HG03103 (cell line): ENCODE results near the gene MYH9.
"Not testable (repeated sequence)": the region's sequence is repeated elsewhere in the genome, so short reads cannot be mapped to it uniquely, and the experiment has no call there.

Experiments used
- ATAC-seq: cut with Tn5 transposase; IDR thresholded peaks from one replicate; pipeline ENCODE4 v1.9.1; 2021; ENCODE audit warnings: low read depth; ENCODE audit not compliant: unreplicated experiment

Gene MYH9

DNA sequence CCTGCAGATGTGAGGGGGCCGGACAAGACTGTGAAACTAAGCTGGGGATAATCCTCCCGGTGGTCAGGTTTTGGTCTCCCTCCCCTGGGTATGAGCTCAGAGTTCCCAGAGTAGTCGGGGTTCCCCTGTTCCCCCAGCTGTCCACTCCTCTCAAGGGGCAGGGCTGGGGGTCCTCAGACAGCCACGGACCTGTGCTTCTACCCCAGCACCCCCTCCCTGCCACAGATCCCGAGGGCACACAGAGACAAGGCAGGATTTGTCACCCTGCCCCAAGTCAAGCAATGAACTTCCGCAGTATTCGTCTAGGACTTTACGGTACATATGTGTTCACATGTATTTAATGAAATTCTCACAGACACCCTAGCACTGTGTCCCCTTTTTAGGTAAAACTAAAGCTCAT, 89.6 kb downstream of the MYH9 start:
- no peak for ATAC-seq

DNA sequence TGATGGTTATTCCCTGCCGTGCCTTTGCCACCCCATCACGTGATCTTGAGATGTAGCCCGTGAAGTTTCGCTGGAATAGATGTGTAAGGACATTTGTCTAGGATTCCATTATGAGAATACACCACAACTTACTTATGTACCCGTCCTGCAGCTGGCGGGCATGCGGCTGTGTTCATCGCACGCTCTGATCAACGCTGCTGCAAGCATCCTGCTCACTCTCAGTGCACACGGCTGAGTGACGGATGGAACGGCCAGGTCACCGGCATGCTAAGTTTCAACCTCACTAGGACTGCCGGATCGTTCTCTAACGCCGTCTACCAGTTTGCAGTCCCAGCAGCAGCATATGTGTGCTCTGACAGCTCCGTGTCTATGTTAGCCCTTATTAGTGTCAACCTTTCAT, 90.2 kb downstream of the MYH9 start:
- ATAC-seq: no peak

DNA sequence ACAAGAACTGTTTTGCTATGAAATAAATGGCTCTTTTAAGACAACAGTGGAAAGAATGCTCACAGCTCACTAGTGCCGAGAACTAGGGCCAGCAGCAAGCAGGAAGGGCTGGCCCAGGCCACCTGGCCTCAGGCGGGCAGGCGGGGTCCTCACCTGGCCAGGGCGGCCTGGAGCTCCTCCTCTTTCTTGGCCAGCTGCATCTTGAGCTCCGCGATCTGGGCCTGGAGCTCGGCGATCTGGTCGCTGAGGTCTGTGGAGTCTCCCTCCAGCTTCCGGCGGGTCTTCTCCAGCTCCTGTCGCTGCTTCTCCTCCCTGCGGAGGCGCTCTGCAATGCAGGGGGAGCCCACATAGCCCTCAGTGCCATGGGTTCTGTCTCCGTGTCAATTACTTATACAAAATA, 91.1 kb downstream of the MYH9 start:
- no peak for ATAC-seq

DNA sequence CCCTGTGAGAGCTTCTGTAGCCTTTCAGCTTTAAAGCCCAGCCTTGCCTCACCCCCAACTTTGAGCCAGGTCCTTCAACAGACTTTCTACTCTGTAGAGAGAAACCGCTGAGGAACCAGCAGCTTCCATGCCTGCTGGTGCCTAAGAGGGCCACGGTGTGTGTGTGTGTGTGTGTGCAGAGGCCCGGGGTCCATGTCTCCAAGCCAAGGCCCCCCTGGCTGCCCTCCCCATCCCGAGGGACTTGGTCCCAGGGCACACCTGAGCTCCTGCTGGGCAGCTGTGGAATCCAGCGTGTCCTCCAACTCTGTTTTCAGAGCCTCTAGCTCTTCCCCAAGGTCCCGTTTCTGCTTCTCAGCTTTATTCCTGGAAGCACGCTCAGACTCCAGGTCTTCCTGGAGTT, 92.5 kb downstream of the MYH9 start:
- no peak for ATAC-seq

- ATAC-seq: no peak
Observed at GRCh38 chr22:36294801-36295200, 93.0 kb downstream of the MYH9 start.

GRCh38 chr22:36294293-36294620, 93.5 kb downstream of the MYH9 start:
- ATAC-seq: no peak

GRCh38 chr22:36293606-36294292, 94.0 kb downstream of the MYH9 start:
- no peak for ATAC-seq

DNA sequence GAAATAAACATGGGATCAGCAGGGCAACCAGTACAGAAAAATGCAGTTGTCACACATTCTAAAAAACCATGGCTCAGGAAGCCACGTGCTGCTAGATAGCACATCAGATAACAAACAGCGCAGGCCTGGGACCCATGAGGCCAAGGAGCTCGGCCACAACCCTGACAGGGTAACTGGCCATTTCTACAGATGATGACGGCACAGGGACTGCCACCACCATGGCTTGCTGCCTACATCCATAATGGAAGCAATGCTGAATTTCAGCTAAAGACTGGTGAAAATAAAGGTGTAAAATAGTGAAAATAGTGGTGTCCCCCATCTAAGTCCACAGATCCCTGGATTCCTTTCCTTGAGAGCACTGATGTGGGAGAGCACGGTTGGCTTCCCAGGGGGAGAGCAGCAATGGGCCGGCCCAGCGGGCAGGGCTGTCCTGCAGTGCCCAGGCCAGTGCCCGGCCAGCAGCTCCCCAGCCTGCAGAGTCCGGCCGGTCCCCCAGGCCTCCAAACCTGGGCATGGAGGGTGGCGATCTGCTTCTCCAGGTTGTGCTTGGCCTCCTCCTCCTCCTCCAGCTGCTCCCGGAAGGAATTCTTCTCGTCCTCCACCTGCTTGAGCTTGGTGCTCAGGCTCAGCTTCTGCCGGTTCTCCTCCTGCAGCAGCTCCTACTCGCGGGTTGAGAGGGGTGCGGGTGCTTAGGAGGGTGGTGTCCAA, 94.8 kb downstream of the MYH9 start:
- no peak for ATAC-seq

GRCh38 chr22:36291831-36292740, 95.7 kb downstream of the MYH9 start:
- ATAC-seq: no peak

DNA sequence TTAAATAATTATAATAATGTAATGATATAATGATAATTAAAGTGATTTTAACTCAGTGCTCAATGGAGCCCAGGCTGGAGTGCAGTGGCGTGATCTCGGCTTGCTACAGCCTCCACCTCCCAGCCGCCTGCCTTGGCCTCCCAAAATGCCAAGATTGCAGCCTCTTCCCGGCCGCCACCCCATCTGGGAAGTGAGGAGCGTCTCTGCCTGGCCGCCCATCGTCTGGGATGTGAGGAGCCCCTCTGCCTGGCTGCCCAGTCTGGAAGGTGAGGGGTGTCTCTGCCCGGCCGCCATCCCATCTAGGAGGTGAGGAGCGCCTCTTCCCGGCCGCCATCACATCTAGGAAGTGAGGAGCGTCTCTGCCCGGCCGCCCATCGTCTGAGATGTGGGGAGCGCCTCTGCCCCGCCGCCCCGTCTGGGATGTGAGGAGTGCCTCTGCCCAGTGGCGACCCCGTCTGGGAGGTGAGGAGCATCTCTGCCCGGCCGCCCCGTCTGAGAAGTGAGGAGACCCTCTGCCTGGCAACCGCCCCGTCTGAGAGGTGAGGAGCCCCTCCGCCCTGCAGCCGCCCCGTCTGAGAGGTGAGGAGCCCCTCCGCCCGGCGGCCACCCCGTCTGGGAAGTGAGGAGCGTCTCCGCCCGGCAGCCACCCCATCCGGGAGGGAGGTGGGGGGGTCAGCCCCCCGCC, 97.2 kb downstream of the MYH9 start:
- not testable (repeated sequence) for ATAC-seq

GRCh38 chr22:36289948-36290371, 97.8 kb downstream of the MYH9 start:
- ATAC-seq: not testable (repeated sequence)

DNA sequence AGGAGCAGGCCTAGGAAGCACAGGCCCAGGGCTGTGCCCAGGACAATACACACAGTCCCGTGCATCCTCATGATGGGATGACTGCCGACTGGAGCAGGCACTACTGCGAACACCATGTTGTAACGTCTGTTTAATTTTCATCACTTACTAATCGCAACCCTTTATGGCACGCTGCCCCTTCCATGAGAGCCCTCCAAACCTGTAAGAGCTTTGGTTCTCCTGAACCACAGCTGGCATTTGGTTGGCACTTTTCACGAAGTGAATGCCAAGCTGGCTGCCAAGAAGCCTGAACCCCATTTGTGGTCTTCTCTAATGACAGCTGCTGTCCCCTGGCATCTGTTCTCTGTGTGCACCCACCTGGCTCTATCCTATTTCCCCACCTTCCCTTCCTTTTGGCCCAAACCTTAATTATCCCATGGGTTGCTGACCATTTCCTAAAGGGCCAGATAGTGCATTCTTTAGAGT, 98.3 kb downstream of the MYH9 start:
- no peak for ATAC-seq

- ATAC-seq: no peak
Observed at GRCh38 chr22:36288571-36289405, 99.0 kb downstream of the MYH9 start.

DNA sequence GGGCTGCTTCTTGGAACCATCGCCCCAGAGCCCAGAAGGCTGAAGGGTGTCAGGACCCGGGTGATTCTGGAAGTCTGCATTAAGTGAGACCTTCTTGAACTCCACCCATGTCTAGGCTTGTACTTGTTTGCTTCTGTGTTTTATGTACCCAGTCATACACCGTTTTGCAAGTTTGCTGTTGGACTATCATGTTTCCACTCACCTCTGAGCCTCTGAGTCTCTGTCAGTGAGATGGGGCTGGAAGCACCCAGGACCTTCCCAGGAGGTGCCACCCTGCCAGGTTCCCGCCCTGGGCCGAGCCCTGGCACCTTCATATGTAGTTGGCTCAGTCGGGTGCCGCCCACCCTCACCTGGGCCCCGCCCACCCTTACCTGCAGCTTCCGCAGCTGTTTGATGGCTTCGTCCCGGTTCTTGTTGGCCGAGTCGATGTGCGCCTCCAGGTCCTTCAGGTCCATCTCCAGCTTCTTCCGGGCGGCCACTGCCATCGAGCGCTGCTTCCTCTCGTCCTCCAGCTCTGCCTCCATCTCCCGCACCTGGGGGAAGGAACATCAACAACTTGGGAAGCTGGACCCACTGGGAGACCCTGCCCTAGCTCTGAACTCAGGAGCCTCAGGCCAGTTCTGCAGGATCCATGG, 99.8 kb downstream of the MYH9 start:
- ATAC-seq: no peak

GRCh38 chr22:36286096-36286957, 101.4 kb downstream of the MYH9 start:
- ATAC-seq: peak; percentile 60

DNA sequence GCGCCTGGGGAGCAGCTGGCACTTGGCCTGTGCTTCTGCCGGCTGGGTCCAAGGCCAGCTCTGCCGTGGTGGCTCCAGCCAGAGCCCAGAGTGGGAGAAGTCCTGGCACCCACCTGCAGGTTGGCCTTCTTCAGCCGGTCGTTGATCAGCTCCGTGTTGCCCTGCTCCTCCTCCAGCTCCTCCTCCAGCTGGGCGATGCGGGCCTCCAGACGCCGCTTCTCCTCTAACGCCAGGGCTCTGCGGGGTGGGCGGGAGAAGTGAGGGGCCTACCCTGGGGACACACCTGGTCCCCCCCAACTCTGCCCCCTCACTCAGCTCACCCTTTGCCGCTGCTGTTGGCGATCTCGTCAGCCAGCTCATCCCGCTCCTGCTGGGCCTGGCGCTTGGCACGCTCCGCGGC, 102.2 kb downstream of the MYH9 start:
- no peak for ATAC-seq

GRCh38 chr22:36285017-36285416, 102.8 kb downstream of the MYH9 start:
- no peak for ATAC-seq

DNA sequence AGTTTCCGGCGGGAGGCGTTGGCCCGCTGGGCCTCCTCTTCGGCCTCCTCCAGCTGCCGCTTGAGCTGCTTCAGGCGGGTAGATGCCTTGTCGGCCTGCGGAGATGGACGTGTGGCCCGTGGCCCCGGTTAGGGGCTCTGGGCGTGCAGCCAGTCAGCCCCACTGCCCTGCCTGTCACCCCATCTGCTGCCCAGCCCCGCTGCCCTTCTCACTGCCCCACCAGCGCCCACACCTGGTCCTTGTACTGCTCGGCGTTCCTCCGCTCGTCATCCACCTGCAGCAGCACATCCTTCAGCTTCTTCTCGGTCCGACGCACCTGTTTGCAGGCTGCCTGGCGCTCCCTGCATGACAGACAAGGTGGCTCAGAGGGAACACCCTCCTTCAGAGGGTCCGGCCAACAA, 103.6 kb downstream of the MYH9 start:
- no peak for ATAC-seq
